Ishikawa (cell line): ENCODE results near the gene SPATA2.

Source experiments
- CEBPB ChIP-seq: IDR thresholded peaks from 2 replicates; pipeline ENCODE4 v1.6.1; 2012
- CREB1 ChIP-seq: IDR thresholded peaks from 2 replicates; pipeline ENCODE4 v1.6.1; 2012; ENCODE audit warnings: low read depth
- EGR1 ChIP-seq: IDR thresholded peaks from 2 replicates; pipeline ENCODE4 v1.6.1; 2012
- EP300 ChIP-seq: IDR thresholded peaks from 2 replicates; pipeline ENCODE4 v1.6.1; 2012; ENCODE audit warnings: borderline replicate concordance
- FOXM1 ChIP-seq: IDR thresholded peaks from 2 replicates; pipeline ENCODE4 v1.6.1; 2012; ENCODE audit warnings: low read depth, borderline replicate concordance
- MAX ChIP-seq: IDR thresholded peaks from 2 replicates; pipeline ENCODE4 v1.6.1; 2012
- NFIC ChIP-seq: IDR thresholded peaks from 2 replicates; pipeline ENCODE4 v1.6.1; 2012
- RAD21 ChIP-seq: IDR thresholded peaks from 2 replicates; pipeline ENCODE4 v1.6.1; 2012; ENCODE audit warnings: low read depth
- REST ChIP-seq: IDR thresholded peaks from 2 replicates; pipeline ENCODE4 v1.6.1; 2012; ENCODE audit warnings: low read depth, mild to moderate bottlenecking
- TAF1 ChIP-seq: IDR thresholded peaks from 2 replicates; pipeline ENCODE4 v1.6.1; 2012; ENCODE audit warnings: low read depth, mild to moderate bottlenecking
- TCF12 ChIP-seq: IDR thresholded peaks from 2 replicates; pipeline ENCODE4 v1.6.1; 2012; ENCODE audit warnings: low read depth
- TEAD4 ChIP-seq: IDR thresholded peaks from 2 replicates; pipeline ENCODE4 v1.6.1; 2012
- USF1 ChIP-seq: IDR thresholded peaks from 2 replicates; pipeline ENCODE4 v1.6.1; 2012
- YY1 ChIP-seq: IDR thresholded peaks from 2 replicates; pipeline ENCODE4 v1.6.1; 2012; ENCODE audit warnings: low read depth
- ZBTB7A ChIP-seq: IDR thresholded peaks from 2 replicates; pipeline ENCODE4 v1.6.1; 2012; ENCODE audit warnings: low read depth

Gene SPATA2

GRCh38 chr20:49894073-49894470 is 21.3 kb downstream of the SPATA2 start:
- no peak for TF ChIP-seq TCF12
- no peak for TF ChIP-seq USF1
- TF ChIP-seq CEBPB: no peak
- no peak for TF ChIP-seq TAF1
- no peak for TF ChIP-seq EP300
- TF ChIP-seq FOXM1: no peak
- TF ChIP-seq EGR1: no peak
- TF ChIP-seq CREB1: no peak
- TF ChIP-seq YY1: no peak
- TF ChIP-seq MAX: no peak
- TF ChIP-seq ZBTB7A: no peak
- TF ChIP-seq REST: no peak
- TF ChIP-seq NFIC: no peak
- TF ChIP-seq RAD21: no peak
- TF ChIP-seq TEAD4: no peak

- TF ChIP-seq FOXM1 (no peak), YY1 (no peak), REST (no peak), EP300 (no peak), USF1 (no peak), ZBTB7A (no peak)
These were observed 21.9 kb downstream of the SPATA2 start for GRCh38 chr20:49893242-49894072.

GRCh38 chr20:49892817-49893216 is 22.5 kb downstream of the SPATA2 start:
- no peak for TF ChIP-seq TEAD4
- no peak for TF ChIP-seq ZBTB7A
- TF ChIP-seq EP300: no peak
- TF ChIP-seq NFIC: no peak
- TF ChIP-seq FOXM1: no peak
- no peak for TF ChIP-seq REST
- no peak for TF ChIP-seq EGR1
- no peak for TF ChIP-seq TAF1
- TF ChIP-seq CEBPB: no peak
- no peak for TF ChIP-seq USF1
- TF ChIP-seq MAX: no peak
- TF ChIP-seq RAD21: no peak
- no peak for TF ChIP-seq TCF12
- TF ChIP-seq YY1: no peak
- no peak for TF ChIP-seq CREB1

GRCh38 chr20:49892260-49892659 is 23.1 kb downstream of the SPATA2 start:
- TF ChIP-seq CEBPB: no peak
- no peak for TF ChIP-seq RAD21
- no peak for TF ChIP-seq NFIC
- TF ChIP-seq REST: no peak
- TF ChIP-seq ZBTB7A: no peak
